Activated CD4-positive, alpha-beta T cell treated with anti-CD3 and anti-CD28 coated beads for 48 hours (primary cell): ENCODE measurements around the gene MID1.

Experiments
- DNase-seq: peaks from one replicate; pipeline ENCODE4 v3.0.0-alpha.2; 2020

Gene MID1

GRCh38 chrX:10526451-10526850 lies 93.9 kb downstream of the MID1 start:
- no peak for DNase-seq

- no peak for DNase-seq
Observed at GRCh38 chrX:10525381-10526120, 94.8 kb downstream of the MID1 start.

GRCh38 chrX:10524578-10524977 lies 95.8 kb downstream of the MID1 start:
- no peak for DNase-seq

GRCh38 chrX:10519761-10520160 lies 100.6 kb downstream of the MID1 start:
- DNase-seq: no peak

- no peak for DNase-seq
Observed at GRCh38 chrX:10519278-10519677, 101.1 kb downstream of the MID1 start.

GRCh38 chrX:10518073-10518472 lies 102.3 kb downstream of the MID1 start:
- DNase-seq: no peak

GRCh38 chrX:10516781-10517322 lies 103.5 kb downstream of the MID1 start:
- no peak for DNase-seq

GRCh38 chrX:10514891-10515290 lies 105.5 kb downstream of the MID1 start:
- no peak for DNase-seq

- no peak for DNase-seq
Observed at GRCh38 chrX:10513974-10514373, 106.4 kb downstream of the MID1 start.

- DNase-seq: no peak
Observed at GRCh38 chrX:10512741-10513140, 107.6 kb downstream of the MID1 start.

GRCh38 chrX:10512258-10512657 lies 108.1 kb downstream of the MID1 start:
- DNase-seq: no peak

GRCh38 chrX:10509397-10509796 lies 111.0 kb downstream of the MID1 start:
- no peak for DNase-seq

GRCh38 chrX:10508891-10509290 lies 111.5 kb downstream of the MID1 start:
- no peak for DNase-seq

- no peak for DNase-seq
Observed at GRCh38 chrX:10507876-10508275, 112.5 kb downstream of the MID1 start.

GRCh38 chrX:10507181-10507580 lies 113.2 kb downstream of the MID1 start:
- no peak for DNase-seq

GRCh38 chrX:10506781-10507180 lies 113.6 kb downstream of the MID1 start:
- no peak for DNase-seq

GRCh38 chrX:10505726-10506125 lies 114.7 kb downstream of the MID1 start:
- DNase-seq: no peak

GRCh38 chrX:10502961-10503360 lies 117.4 kb downstream of the MID1 start:
- DNase-seq: no peak

GRCh38 chrX:10501611-10502010 lies 118.8 kb downstream of the MID1 start:
- no peak for DNase-seq

GRCh38 chrX:10496345-10496965 lies 123.9 kb downstream of the MID1 start:
- DNase-seq: no peak

GRCh38 chrX:10495677-10496076 lies 124.7 kb downstream of the MID1 start:
- no peak for DNase-seq

- no peak for DNase-seq
Observed at GRCh38 chrX:10492250-10492649, 128.1 kb downstream of the MID1 start.

GRCh38 chrX:10486373-10486772 lies 134.0 kb downstream of the MID1 start:
- DNase-seq: no peak

GRCh38 chrX:10485326-10485725 lies 135.1 kb downstream of the MID1 start:
- DNase-seq: no peak
